Keratinocyte (primary cell): ENCODE measurements around the gene KPNA3.

Source experiments
- EZH2 ChIP-seq: IDR thresholded peaks from one replicate; pipeline ENCODE4 v1.6.1; 2012; ENCODE audit warnings: inconsistent platforms, mild to moderate bottlenecking, low read length, moderate library complexity
- TF ChIP-seq, protein P1 (sequence below), 3 experiments: IDR thresholded peaks in 1 of 3; conservative IDR thresholded peaks in 1 of 3; optimal IDR thresholded peaks in 1 of 3; 2 replicates in 2 of 3; 3 replicates in 1 of 3; pipeline versions ENCODE3 to v1.5.1; 2011; ENCODE audit warnings: low read length in 3 of 3, mild to moderate bottlenecking in 3 of 3, moderate library complexity in 2 of 3, control low read depth in 1 of 3, inconsistent platforms in 1 of 3; ENCODE audit not compliant: insufficient read depth in 2 of 3; ENCODE audit errors: extremely low read depth in 1 of 3

DNA sequence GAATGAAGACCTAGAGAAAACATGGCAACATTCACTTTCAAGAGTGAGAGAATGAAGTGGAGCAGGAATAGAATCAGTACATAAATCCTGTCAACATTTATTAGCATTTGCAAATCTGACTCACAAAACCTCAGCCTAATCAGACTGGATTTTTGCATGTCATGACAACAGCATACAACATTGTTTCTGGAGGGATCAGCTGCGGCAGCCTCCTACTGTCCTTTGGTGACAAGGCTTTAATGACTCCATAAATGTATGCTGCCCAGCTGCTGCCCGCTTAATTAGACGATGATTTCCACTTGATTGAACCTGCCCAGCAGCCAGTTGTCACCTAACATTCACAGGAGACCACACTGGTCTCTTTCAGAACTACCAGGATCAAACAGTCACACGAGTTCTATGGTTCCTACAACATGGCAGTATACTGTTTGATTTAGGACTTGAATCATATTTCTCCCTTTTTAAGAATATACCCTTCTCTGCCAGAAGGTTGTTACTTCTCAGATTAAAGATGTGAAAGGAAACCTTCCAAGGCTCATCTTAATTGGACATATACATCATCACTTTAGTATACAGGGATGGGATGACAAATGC lies 110.5 kb downstream of the KPNA3 start:
- TF ChIP-seq, protein P1, sequence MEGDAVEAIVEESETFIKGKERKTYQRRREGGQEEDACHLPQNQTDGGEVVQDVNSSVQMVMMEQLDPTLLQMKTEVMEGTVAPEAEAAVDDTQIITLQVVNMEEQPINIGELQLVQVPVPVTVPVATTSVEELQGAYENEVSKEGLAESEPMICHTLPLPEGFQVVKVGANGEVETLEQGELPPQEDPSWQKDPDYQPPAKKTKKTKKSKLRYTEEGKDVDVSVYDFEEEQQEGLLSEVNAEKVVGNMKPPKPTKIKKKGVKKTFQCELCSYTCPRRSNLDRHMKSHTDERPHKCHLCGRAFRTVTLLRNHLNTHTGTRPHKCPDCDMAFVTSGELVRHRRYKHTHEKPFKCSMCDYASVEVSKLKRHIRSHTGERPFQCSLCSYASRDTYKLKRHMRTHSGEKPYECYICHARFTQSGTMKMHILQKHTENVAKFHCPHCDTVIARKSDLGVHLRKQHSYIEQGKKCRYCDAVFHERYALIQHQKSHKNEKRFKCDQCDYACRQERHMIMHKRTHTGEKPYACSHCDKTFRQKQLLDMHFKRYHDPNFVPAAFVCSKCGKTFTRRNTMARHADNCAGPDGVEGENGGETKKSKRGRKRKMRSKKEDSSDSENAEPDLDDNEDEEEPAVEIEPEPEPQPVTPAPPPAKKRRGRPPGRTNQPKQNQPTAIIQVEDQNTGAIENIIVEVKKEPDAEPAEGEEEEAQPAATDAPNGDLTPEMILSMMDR (optimal IDR thresholded peaks at IDR 0.05 in 1 of 3, IDR thresholded peaks at IDR 0.05 in 1 of 3, conservative IDR thresholded peaks at IDR 0.05 in 1 of 3; ENCODE audit: extremely low read depth in 1 of 3, insufficient read depth in 2 of 3, low read length in 3 of 3), result no peak
- no peak for TF ChIP-seq EZH2
